D721Med (cell line): ENCODE measurements around the gene NPNT.

Experiments used
- DNase-seq: peaks from one replicate; pipeline ENCODE4 v3.0.0; 2011; ENCODE audit warnings: low spot score; ENCODE audit not compliant: insufficient read length
- FAIRE-seq: peaks from 2 replicates; lab custom pipeline; 2011; peaks lifted over from hg19 to GRCh38; lab: Jason Lieb, UNC
- TF ChIP-seq, protein P1 (sequence below): IDR thresholded peaks from 2 replicates; pipeline ENCODE4 v1.5.1; 2012; ENCODE audit warnings: mild to moderate bottlenecking, control low read depth; ENCODE audit not compliant: insufficient read depth; ENCODE audit errors: missing control alignments

The NPNT gene

DNA sequence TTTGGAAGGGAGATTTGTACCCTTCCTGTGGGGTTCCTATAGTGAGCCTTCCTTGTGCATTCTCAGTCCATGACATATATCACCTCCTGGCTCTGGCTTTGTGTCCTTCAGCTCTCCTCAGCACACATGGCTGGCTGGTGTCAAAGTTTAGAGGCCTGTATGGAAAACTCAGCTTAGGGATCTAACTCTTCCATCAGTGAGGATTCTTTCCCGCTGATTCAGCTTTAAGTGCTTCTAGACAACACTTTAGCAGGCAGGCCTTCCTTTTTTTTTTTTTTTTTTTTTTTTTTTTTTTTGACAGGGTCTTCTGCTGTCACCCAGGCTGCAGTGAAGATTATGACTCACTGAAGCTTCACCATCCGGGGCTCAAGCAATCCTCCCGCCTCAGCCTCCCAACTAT lies 84.2 kb downstream of the NPNT start:
- TF ChIP-seq, protein P1, sequence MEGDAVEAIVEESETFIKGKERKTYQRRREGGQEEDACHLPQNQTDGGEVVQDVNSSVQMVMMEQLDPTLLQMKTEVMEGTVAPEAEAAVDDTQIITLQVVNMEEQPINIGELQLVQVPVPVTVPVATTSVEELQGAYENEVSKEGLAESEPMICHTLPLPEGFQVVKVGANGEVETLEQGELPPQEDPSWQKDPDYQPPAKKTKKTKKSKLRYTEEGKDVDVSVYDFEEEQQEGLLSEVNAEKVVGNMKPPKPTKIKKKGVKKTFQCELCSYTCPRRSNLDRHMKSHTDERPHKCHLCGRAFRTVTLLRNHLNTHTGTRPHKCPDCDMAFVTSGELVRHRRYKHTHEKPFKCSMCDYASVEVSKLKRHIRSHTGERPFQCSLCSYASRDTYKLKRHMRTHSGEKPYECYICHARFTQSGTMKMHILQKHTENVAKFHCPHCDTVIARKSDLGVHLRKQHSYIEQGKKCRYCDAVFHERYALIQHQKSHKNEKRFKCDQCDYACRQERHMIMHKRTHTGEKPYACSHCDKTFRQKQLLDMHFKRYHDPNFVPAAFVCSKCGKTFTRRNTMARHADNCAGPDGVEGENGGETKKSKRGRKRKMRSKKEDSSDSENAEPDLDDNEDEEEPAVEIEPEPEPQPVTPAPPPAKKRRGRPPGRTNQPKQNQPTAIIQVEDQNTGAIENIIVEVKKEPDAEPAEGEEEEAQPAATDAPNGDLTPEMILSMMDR: no peak
- FAIRE-seq: no peak

DNA sequence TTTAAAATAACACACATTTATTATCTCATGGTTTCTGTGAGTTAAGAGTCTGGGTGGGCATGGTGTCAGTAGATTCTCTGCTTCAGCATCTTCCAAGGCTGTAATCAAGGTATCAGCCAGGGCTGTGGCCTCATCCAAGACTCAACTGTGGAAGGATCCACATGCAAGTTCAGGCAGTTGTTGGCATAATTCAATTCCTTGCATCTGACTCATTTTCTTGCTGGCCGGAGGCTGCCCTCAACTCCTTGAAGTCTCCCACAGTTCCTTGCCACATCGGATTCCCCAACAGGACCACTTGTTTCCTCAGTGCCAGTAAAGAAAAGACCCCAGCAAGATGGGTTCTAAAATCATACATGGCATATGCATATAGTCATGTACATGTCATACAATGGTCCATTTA lies 93.4 kb downstream of the NPNT start:
- FAIRE-seq: no peak
- no peak for DNase-seq
- TF ChIP-seq, protein P1: no peak

More for the DNA sequence above, 84.2 kb downstream of the NPNT start:
- DNase-seq: no peak

DNA sequence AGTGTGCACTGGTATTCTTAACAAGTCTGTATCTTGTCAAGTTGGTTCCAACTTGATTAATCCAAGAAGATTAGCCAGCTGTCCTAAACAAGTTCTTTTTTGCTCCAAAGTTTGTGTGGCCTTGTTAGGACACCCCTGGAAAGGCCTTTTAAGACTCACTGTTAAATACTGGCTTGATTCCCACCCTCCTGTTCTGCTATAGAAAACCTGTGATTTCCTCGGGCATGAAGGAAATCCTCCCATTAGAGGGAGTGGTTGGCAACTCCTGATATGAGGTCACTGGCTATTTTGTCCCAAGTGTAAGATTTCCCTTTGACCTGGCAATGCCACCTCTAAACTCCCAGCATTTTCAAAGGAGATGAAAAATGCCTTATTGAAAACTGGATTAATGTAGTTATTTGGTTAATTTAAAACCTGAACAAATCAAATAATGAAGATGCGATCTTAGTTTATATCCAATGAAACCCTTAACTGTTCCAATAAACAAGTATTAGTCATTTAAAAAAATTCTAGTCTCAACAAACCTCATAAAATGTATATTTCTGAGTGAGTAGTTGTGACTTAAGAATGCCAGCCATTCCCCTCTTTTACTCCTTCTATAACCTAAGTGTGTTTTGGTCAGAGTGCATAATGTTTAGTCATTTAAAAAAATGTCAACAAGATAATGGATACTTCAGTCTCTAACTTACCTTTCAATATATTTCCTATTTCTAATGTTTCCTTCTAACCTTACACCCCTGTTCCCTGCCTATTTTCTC lies 94.4 kb downstream of the NPNT start:
- no peak for FAIRE-seq
- no peak for DNase-seq
- TF ChIP-seq, protein P1: no peak

DNA sequence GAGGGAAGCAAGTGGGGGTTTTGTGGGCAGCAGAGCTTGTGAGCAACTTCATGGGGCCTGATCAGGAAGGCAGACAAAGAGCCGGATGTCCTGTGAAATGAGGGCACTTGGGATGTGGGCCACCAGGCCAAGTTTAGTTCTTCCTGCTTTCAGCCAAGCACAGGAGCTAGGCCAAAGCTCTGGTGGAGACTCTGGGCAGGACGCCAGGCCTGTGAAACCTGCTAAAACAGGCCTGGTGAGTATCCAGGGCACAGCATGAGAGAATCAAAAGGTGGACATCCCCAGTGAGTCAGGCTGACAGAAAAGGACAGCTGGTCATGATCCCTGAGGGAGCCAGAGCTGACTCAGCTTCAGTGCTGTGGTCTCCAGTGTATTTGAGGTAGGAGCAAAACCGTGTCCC lies 95.7 kb downstream of the NPNT start:
- FAIRE-seq (no peak), DNase-seq (no peak)
- TF ChIP-seq, protein P1: no peak

DNA sequence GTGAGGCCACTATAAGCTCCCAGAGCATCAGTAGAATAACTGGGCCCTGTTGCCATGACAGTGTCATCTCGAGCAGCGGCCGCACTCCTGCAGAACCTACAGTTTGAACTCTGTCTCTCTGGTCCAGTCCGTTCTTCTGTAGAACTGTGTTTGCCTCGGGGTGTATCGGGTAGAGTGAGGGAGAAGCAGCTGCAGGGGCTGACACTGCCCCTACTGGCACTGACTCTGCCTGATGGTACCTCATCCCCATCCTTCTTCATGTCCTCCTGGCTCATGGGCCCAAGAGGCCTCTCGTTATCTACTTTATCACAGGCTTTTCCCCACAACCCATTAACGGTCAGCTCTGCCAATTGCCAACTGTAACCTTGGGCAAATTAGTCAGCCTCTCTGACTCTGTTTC lies 96.5 kb downstream of the NPNT start:
- DNase-seq: no peak
- TF ChIP-seq, protein P1: no peak
- no peak for FAIRE-seq

DNA sequence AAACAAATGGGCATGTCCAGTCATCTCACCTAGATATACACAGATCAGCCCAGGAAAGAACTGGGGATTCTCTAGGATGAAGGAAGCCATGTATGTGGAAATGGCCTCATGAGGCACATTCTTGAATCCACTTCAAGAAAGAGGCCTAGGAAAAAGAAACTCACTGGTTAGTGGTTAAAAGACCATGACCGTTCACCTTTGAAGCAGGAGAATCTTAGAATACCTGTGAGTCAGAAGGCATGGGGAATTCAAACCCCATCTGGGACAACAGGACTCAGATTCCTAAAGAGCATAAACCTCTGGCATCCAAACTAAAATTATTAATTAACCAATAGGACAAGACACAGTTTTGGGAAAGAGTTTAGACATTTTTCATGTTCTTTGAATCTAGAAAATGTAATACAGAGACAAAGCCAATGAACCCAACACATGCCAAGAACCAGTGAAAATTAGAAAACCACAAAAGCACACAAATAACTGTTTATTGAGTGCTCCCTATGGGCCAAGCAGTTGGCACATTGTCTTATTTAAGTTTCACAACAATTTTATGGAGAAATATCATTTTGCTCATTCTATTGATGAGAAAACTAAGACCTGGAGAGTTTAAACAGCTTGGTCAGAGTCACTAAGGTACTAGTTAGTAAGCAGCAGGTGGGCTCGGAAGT lies 97.5 kb downstream of the NPNT start:
- FAIRE-seq (no peak), DNase-seq (no peak)
- TF ChIP-seq, protein P1: no peak

DNA sequence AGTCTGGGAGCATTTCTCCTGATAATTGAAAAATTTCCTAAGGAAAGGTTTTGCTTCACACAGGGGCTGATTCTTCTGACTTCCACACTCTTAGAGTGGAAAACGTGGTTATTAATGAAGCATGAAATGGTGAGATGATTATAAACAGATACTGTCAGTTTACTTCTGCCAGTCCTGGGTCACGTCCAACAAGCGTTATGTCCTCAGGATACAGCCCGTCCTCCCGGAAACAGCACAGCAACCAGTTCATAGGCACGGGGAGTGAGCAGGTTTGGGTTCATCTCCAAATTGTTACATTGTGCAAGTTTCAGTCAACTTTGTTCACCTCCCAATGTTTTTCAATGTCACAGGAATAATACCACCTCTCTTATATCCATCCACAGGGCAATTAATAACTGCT lies 98.8 kb downstream of the NPNT start:
- no peak for FAIRE-seq
- TF ChIP-seq, protein P1: no peak
- no peak for DNase-seq
